Testis (tissue), 3 donors: ENCODE measurements around the gene ANO9. TPM values are rescaled to one million over a fixed set of nuclear protein-coding genes. Genes with fewer than 3 reads are reported as not detected.
"Not testable (repeated sequence)": the region's sequence is repeated elsewhere in the genome, so short reads cannot be mapped to it uniquely, and the experiment has no call there.

Experiments used
- DNase-seq: peaks from one replicate; pipeline ENCODE4 v3.0.0-alpha.2; 2019
- H3K27ac ChIP-seq, 2 donors: fragments of 200-600 bp; sonication (generic); one replicate each; pipeline ENCODE4 v1.5.1; 2019
- H3K27me3 ChIP-seq: fragments of 200-600 bp; sonication (generic); one replicate; pipeline ENCODE4 v1.5.1; 2019
- H3K36me3 ChIP-seq: fragments of 200-600 bp; sonication (generic); one replicate; pipeline ENCODE4 v1.5.1; 2017; ENCODE audit warnings: low read depth; ENCODE audit errors: missing control alignments
- H3K4me1 ChIP-seq: fragments of 200-600 bp; sonication (generic); one replicate; pipeline ENCODE4 v1.5.1; 2019
- H3K4me3 ChIP-seq, 2 donors: fragments of 200-600 bp; sonication (generic); one replicate each; pipeline ENCODE4 v1.5.1; 2017 to 2019
- H3K9me3 ChIP-seq: fragments of 200-600 bp; sonication (generic); one replicate; pipeline ENCODE4 v1.5.1; 2017
- POLR2A ChIP-seq: fragments of 450-650 bp; IDR thresholded peaks from one replicate; pipeline ENCODE4 v1.6.1; 2017; ENCODE audit warnings: antibody characterized with exemption, mild to moderate bottlenecking, moderate library complexity
- WGBS, 2 donors: methylation state at CpG; one replicate each; pipeline ENCODE4 v1.1.5; 2018; 5-methylcytosine and 5-hydroxymethylcytosine counted together
- intact Hi-C: fragments of 100-400 bp; cut with DNase I; formaldehyde crosslinking; loops from one replicate; pipeline ENCODE4 v1.15.1; 2023; ENCODE audit warnings: low total_unique reads
- polyA plus RNA-seq: library from polyadenylated mRNA; stranded (reverse); fragments of 350-450 nt; fragmentation: Illumina TruSeq; extraction: RNeasy Lipid Tissue Mini Kit (QIAGEN cat#74804); gene quantifications from one replicate; pipeline ENCODE4 v1.2.3, GENCODE V29; 2014; ENCODE audit warnings: low read depth, low replicate concordance; ENCODE audit not compliant: insufficient read depth
- total RNA-seq, 2 donors: library from RNA; depleted of rRNA; stranded (reverse); fragments of >200 nt; gene quantifications; one replicate each; pipeline ENCODE4 v1.2.3, GENCODE V29; 2016
- TF ChIP-seq, protein P1 (sequence below), 3 experiments: fragments of 450-650 bp in 2 of 3; fragments of 200-600 bp in 1 of 3; sonication (generic) in 1 of 3; IDR thresholded peaks; one replicate each; pipeline ENCODE4 v1.5.1; 2016 to 2019; ENCODE audit warnings: antibody characterized with exemption in 3 of 3, mild to moderate bottlenecking in 2 of 3, moderate library complexity in 1 of 3

ANO9 gene
- total and polyA plus RNA-seq, 3 donors from 2014 or later, result 1.6 to 2.9 (median 1.9) TPM

DNA sequence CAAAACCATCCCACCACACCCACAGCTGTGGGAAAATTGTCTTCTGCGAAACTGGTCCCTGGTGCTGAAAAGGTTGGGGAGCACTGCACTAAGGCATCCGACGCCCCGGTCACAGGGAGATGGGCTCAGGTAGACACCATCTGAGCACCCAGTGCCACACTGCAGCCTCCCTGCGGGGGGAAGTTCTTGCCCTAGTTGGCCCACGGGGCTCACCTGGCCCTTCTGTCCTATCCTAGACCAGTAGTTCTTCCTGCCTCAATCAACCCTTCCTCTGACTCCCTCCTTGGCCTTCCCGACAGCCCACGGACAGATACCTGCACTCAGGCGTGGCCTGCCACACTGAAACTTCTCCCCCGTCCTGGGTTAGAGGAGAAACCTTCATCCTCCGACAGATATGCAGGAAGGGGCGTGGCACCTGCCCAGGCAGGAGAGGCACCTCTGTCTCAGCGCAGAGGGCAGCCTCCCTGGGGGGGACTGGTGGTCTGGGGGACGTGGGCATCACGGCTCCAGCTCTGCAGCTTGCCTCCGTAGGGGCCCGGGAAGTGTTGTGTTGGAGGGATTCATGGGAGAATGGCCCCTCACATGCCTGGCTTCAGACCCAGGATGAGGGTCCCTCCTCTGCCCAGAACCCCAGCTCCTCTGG, 4.5 kb downstream of the ANO9 start:
- TF ChIP-seq, protein P1, sequence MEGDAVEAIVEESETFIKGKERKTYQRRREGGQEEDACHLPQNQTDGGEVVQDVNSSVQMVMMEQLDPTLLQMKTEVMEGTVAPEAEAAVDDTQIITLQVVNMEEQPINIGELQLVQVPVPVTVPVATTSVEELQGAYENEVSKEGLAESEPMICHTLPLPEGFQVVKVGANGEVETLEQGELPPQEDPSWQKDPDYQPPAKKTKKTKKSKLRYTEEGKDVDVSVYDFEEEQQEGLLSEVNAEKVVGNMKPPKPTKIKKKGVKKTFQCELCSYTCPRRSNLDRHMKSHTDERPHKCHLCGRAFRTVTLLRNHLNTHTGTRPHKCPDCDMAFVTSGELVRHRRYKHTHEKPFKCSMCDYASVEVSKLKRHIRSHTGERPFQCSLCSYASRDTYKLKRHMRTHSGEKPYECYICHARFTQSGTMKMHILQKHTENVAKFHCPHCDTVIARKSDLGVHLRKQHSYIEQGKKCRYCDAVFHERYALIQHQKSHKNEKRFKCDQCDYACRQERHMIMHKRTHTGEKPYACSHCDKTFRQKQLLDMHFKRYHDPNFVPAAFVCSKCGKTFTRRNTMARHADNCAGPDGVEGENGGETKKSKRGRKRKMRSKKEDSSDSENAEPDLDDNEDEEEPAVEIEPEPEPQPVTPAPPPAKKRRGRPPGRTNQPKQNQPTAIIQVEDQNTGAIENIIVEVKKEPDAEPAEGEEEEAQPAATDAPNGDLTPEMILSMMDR (IDR thresholded peaks at IDR 0.05), result no peak
- no peak for TF ChIP-seq POLR2A
- Histone ChIP-seq H3K27me3 (no peaks in the 10 kb centered on the region), H3K4me3 (no peak overlapping the region), H3K9me3 (no peaks in the 10 kb centered on the region), H3K36me3 (no peaks in the 10 kb centered on the region), H3K4me1 (peaks cover 11% of the 10 kb centered on the region), H3K27ac (no peak overlapping the region)
- WGBS, 2 donors, result 81 to 88% methylated on average over 9 to 17 of the region's 17 CpGs
- no peak for DNase-seq
- intact Hi-C loops, result no loop called here

DNA sequence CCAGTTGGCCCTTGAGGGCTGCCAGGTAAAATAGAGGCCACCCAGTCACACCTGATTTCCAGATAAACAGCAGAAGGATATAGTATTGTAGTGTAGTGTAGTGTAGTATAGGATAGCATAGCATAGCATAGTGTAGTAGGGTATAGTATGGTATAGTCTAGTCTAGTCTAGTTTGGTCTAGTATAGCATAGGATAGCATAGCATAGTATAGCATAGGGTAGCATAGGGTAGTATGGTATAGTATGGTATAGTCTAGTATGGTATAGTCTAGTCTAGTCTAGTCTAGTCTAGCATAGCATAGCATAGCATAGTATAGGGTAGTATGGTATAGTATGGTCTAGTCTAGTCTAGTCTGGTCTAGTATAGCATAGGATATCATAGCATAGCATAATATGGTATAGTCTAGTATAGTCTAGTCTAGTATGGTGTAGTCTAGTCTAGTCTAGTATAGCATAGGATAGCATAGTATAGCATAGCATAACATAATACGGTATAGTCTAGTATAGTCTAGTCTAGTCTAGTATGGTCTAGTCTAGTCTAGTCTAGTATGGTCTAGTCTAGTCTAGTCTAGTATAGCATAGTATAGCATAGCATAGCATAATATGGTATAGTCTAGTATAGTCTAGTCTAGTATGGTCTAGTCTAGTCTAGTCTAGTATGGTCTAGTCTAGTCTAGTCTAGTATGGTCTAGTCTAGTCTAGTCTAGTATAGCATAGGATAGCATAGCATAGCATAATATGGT, 6.6 kb downstream of the ANO9 start:
- H3K36me3 ChIP-seq, H3K27me3 ChIP-seq, H3K9me3 ChIP-seq, H3K4me1 ChIP-seq, intact Hi-C loops, H3K4me3 ChIP-seq, DNase-seq, H3K27ac ChIP-seq: not testable (repeated sequence)
- WGBS, 2 donors, result 89 to 94% methylated on average over 1 of the region's 1 CpG

DNA sequence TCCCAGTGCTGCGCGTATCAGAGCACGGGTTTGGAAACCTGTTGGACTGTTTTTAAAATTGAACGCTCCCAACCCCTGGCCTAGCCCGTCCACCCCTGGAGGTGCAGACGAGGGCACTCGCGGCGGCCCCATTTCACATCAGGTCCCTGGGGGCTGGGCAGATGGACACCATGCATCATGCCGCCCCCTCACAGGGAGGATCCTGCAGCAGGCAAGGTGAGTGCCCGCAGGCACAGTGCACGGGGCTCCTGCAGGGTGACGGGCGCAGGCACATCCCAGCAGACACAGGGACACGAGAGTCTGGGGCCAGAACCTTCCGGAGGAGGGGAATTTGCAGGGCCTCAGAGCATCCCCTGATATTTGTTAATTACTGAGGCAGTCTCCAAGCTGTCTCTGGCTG, 7.3 kb downstream of the ANO9 start:
- intact Hi-C loops, result no loop called here
- 78 to 87% methylated on average over 13 to 16 of the region's 16 CpGs for WGBS, 2 donors
- no peak overlapping the region for H3K27ac ChIP-seq
- no peak overlapping the region for H3K4me3 ChIP-seq
- H3K36me3 ChIP-seq, result no peaks in the 10 kb centered on the region
- H3K4me1 ChIP-seq, result no peaks in the 10 kb centered on the region
- no peaks in the 10 kb centered on the region for H3K27me3 ChIP-seq
- no peaks in the 10 kb centered on the region for H3K9me3 ChIP-seq
- TF ChIP-seq, protein P1 (IDR thresholded peaks at IDR 0.05), result no peak
- TF ChIP-seq POLR2A, result no peak
- no peak for DNase-seq

DNA sequence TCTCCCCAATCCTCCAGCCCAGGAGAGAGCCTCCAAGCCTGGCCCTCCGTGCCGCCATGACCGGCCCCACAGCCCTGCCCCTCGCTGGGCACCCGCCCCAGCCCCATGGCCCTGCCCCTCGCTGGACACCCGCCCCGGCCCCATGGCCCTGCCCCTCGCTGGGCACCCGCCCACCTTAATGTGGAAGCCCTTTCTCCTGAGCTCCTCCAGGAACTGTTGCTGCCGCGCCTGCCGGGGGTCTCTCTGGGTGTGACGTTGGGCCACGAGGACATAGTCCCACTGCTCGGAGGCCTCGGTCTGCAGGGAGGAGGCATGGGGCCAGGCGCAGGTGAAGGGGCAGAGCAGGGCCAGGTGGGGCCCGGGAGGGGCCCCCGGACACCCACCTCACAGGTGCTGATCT, 8.2 kb downstream of the ANO9 start:
- Histone ChIP-seq H3K9me3 (no peaks in the 10 kb centered on the region), H3K4me1 (no peaks in the 10 kb centered on the region), H3K36me3 (no peaks in the 10 kb centered on the region), H3K4me3 (no peak overlapping the region), H3K27ac (no peak overlapping the region), H3K27me3 (no peaks in the 10 kb centered on the region)
- intact Hi-C loops, result no loop called here
- no peak for DNase-seq
- 91 to 95% methylated on average over 8 to 20 of the region's 20 CpGs for WGBS, 2 donors
- TF ChIP-seq POLR2A, result no peak
- TF ChIP-seq, protein P1 (IDR thresholded peaks at IDR 0.05), result no peak

DNA sequence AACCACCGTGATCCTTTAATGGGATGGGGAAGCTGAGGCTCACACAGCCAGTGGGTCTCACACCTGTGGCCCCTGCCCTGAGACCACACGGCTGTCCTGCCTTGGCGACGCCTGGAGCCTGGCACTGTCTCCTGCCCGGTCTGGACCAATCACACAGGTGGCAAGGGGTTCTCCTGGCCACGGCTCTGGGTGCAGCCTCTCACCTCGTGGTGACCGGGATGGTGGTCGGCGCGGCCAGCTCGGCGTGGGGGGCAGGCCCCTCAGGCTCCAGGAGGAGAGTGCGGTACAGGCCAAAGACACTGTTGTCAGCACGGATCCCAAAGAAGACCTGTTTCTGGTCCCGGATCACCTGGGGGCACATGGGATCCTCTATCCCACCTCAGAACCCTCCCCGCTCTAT, 8.7 kb downstream of the ANO9 start:
- Histone ChIP-seq H3K27me3 (no peaks in the 10 kb centered on the region), H3K4me1 (no peaks in the 10 kb centered on the region), H3K27ac (no peak overlapping the region), H3K4me3 (no peak overlapping the region), H3K36me3 (no peaks in the 10 kb centered on the region), H3K9me3 (no peaks in the 10 kb centered on the region)
- intact Hi-C loops, result no loop called here
- TF ChIP-seq, protein P1 (IDR thresholded peaks at IDR 0.05), result no peak
- TF ChIP-seq POLR2A, result no peak
- 93 to 94% methylated on average over 17 of the region's 17 CpGs for WGBS, 2 donors
- DNase-seq, result no peak
